ENCODE results near the gene RHOF.

DNA sequence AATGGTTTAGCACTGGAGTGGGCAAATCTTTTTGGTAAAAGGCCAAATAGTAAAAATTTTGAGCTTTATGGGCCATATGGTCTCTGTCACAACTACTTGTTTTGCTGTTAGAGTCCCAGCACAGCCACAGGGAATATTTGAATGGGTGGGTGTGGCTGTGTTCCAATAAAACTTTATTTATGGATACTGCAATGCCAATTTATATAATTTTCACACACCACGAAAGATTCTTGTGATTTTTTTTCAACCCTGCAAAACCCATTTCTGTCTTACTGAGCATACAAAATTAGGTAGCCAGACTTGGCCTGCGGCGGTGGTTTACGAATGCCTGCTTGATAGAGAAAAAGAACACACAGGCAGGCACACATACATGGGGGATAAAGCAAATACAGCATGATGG lies 52.6 kb downstream of the RHOF start:
- TF ChIP-seq POLR2A (IDR thresholded peaks at IDR 0.05) = no peak
- TF ChIP-seq, protein P1, sequence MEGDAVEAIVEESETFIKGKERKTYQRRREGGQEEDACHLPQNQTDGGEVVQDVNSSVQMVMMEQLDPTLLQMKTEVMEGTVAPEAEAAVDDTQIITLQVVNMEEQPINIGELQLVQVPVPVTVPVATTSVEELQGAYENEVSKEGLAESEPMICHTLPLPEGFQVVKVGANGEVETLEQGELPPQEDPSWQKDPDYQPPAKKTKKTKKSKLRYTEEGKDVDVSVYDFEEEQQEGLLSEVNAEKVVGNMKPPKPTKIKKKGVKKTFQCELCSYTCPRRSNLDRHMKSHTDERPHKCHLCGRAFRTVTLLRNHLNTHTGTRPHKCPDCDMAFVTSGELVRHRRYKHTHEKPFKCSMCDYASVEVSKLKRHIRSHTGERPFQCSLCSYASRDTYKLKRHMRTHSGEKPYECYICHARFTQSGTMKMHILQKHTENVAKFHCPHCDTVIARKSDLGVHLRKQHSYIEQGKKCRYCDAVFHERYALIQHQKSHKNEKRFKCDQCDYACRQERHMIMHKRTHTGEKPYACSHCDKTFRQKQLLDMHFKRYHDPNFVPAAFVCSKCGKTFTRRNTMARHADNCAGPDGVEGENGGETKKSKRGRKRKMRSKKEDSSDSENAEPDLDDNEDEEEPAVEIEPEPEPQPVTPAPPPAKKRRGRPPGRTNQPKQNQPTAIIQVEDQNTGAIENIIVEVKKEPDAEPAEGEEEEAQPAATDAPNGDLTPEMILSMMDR (IDR thresholded peaks at IDR 0.05) = no peak

All from adrenal gland (tissue), 5 donors.